T-helper 17 cell (primary cell): Measurements from ENCODE around the gene SIAH2. TPM values are rescaled to one million over a fixed set of nuclear protein-coding genes. Genes with fewer than 3 reads are reported as not detected.

Experiments
- ATAC-seq: fragments of 150-1000 bp; cut with Tn5 transposase; 2 replicates; pipeline ENCODE4 v1.10.0; 2021; ENCODE audit warnings: mild to moderate bottlenecking, moderate library complexity
- DNase-seq, 3 donors: peaks; one replicate each; pipeline versions ENCODE4 v3.0.0 to v3.0.0-alpha.2; 2020 to 2021
- H3K9me3 ChIP-seq: one replicate; pipeline ENCODE4 v1.7.0; 2013; ENCODE audit warnings: low read length, mild to moderate bottlenecking; ENCODE audit not compliant: control insufficient read depth, poor library complexity, severe bottlenecking
- H3K27ac Mint-ChIP-seq: one replicate; pipeline ENCODE4 v1.8.0; 2022; ENCODE audit warnings: mild to moderate bottlenecking, moderate library complexity, mixed read lengths
- H3K27me3 Mint-ChIP-seq: one replicate; pipeline ENCODE4 v1.8.0; 2022; ENCODE audit warnings: mixed read lengths
- H3K36me3 Mint-ChIP-seq: one replicate; pipeline ENCODE4 v1.8.0; 2022; ENCODE audit warnings: low read depth, mixed read lengths
- H3K4me1 Mint-ChIP-seq: one replicate; pipeline ENCODE4 v1.8.0; 2022; ENCODE audit warnings: mild to moderate bottlenecking, mixed read lengths
- H3K4me3 Mint-ChIP-seq: one replicate; pipeline ENCODE4 v1.8.0; 2022; ENCODE audit warnings: mild to moderate bottlenecking, moderate library complexity, mixed read lengths
- total RNA-seq, 4 donors: library from RNA in 2 of 4; stranded (reverse) in 2 of 4; gene quantifications; one replicate each; pipeline ENCODE4 v1.2.3 and lab custom pipeline; 2022 to 2026

Gene SIAH2
- total RNA-seq, 2 donors from 2014 or later = 44.2 to 70.9 TPM

GRCh38 chr3:150741497-150742140, 21.4 kb downstream of the SIAH2 start:
- Mint-ChIP-seq H3K36me3 (peaks cover 2% of the 10 kb centered on the region), H3K27me3 (no peaks in the 10 kb centered on the region), H3K4me1 (peaks cover 49% of the 10 kb centered on the region), H3K4me3 (no peak overlapping the region), H3K27ac (peak overlapping the region; percentile 90)
- DNase-seq = no peak
- no peaks in the 10 kb centered on the region for H3K9me3 ChIP-seq
- no peak for ATAC-seq

- Mint-ChIP-seq H3K36me3 (peaks cover 2% of the 10 kb centered on the region), H3K4me1 (peaks cover 47% of the 10 kb centered on the region), H3K27ac (peak overlapping the region; percentile 90), H3K27me3 (no peaks in the 10 kb centered on the region), H3K4me3 (peak overlapping the region; percentile 31)
- H3K9me3 ChIP-seq = no peaks in the 10 kb centered on the region
- DNase-seq (no peak), ATAC-seq (no peak)
These were observed 22.1 kb downstream of the SIAH2 start for GRCh38 chr3:150740733-150741496.

- peaks cover 45% of the 10 kb centered on the region for H3K4me1 Mint-ChIP-seq
- H3K9me3 ChIP-seq = no peaks in the 10 kb centered on the region
- no peaks in the 10 kb centered on the region for H3K27me3 Mint-ChIP-seq
- ATAC-seq = peak; percentile 52
- peak overlapping the region; percentile 90 for H3K27ac Mint-ChIP-seq
- peaks cover 4% of the 10 kb centered on the region for H3K36me3 Mint-ChIP-seq
- no peak for DNase-seq
- H3K4me3 Mint-ChIP-seq = peak overlapping the region; percentile 31
These were observed 22.9 kb downstream of the SIAH2 start for GRCh38 chr3:150739877-150740645.

GRCh38 chr3:150739200-150739863, 23.6 kb downstream of the SIAH2 start:
- H3K9me3 ChIP-seq = no peaks in the 10 kb centered on the region
- DNase-seq (no peak), ATAC-seq (peak; percentile 35)
- H3K27me3 Mint-ChIP-seq = no peaks in the 10 kb centered on the region
- peak overlapping the region; percentile 90 for H3K27ac Mint-ChIP-seq
- peaks cover 6% of the 10 kb centered on the region for H3K36me3 Mint-ChIP-seq
- H3K4me3 Mint-ChIP-seq = no peak overlapping the region
- H3K4me1 Mint-ChIP-seq = peaks cover 39% of the 10 kb centered on the region

- Mint-ChIP-seq H3K4me1 (peaks cover 37% of the 10 kb centered on the region), H3K36me3 (peaks cover 6% of the 10 kb centered on the region), H3K4me3 (no peak overlapping the region), H3K27me3 (no peaks in the 10 kb centered on the region), H3K27ac (no peak overlapping the region)
- no peak for DNase-seq
- ATAC-seq = no peak
- H3K9me3 ChIP-seq = no peaks in the 10 kb centered on the region
These were observed 24.3 kb downstream of the SIAH2 start for GRCh38 chr3:150738688-150739087.

- Mint-ChIP-seq H3K27me3 (no peaks in the 10 kb centered on the region), H3K27ac (peak overlapping the region; percentile 29), H3K36me3 (peaks cover 6% of the 10 kb centered on the region), H3K4me3 (no peak overlapping the region), H3K4me1 (peaks cover 35% of the 10 kb centered on the region)
- no peak for DNase-seq
- ATAC-seq = no peak
- H3K9me3 ChIP-seq = no peaks in the 10 kb centered on the region
These were observed 24.9 kb downstream of the SIAH2 start for GRCh38 chr3:150737874-150738679.

GRCh38 chr3:150736903-150737832, 25.8 kb downstream of the SIAH2 start:
- H3K4me1 Mint-ChIP-seq = peaks cover 29% of the 10 kb centered on the region
- peaks cover 6% of the 10 kb centered on the region for H3K36me3 Mint-ChIP-seq
- DNase-seq (no peak), ATAC-seq (peak; percentile 50)
- no peak overlapping the region for H3K4me3 Mint-ChIP-seq
- no peaks in the 10 kb centered on the region for H3K9me3 ChIP-seq
- H3K27me3 Mint-ChIP-seq = no peaks in the 10 kb centered on the region
- H3K27ac Mint-ChIP-seq = peak overlapping the region; percentile 81

- Mint-ChIP-seq H3K4me1 (peaks cover 29% of the 10 kb centered on the region), H3K36me3 (peaks cover 6% of the 10 kb centered on the region), H3K27me3 (no peaks in the 10 kb centered on the region), H3K4me3 (no peak overlapping the region), H3K27ac (peak overlapping the region; percentile 81)
- no peak for DNase-seq
- ATAC-seq = no peak
- no peaks in the 10 kb centered on the region for H3K9me3 ChIP-seq
These were observed 26.7 kb downstream of the SIAH2 start for GRCh38 chr3:150736316-150736719.

GRCh38 chr3:150734795-150735119, 28.2 kb downstream of the SIAH2 start:
- DNase-seq (no peak), ATAC-seq (no peak)
- Mint-ChIP-seq H3K27me3 (no peaks in the 10 kb centered on the region), H3K27ac (no peak overlapping the region), H3K36me3 (peaks cover 5% of the 10 kb centered on the region), H3K4me3 (no peak overlapping the region), H3K4me1 (peaks cover 18% of the 10 kb centered on the region)
- H3K9me3 ChIP-seq = no peaks in the 10 kb centered on the region

GRCh38 chr3:150733936-150734794, 28.8 kb downstream of the SIAH2 start:
- no peaks in the 10 kb centered on the region for H3K9me3 ChIP-seq
- no peak for DNase-seq
- no peaks in the 10 kb centered on the region for H3K27me3 Mint-ChIP-seq
- no peak overlapping the region for H3K4me3 Mint-ChIP-seq
- H3K27ac Mint-ChIP-seq = peak overlapping the region; percentile 37
- H3K36me3 Mint-ChIP-seq = peaks cover 5% of the 10 kb centered on the region
- ATAC-seq = no peak
- H3K4me1 Mint-ChIP-seq = peaks cover 14% of the 10 kb centered on the region

- H3K27ac Mint-ChIP-seq = peak overlapping the region; percentile 37
- DNase-seq = no peak
- no peak for ATAC-seq
- H3K36me3 Mint-ChIP-seq = peaks cover 5% of the 10 kb centered on the region
- H3K27me3 Mint-ChIP-seq = no peaks in the 10 kb centered on the region
- no peaks in the 10 kb centered on the region for H3K9me3 ChIP-seq
- H3K4me1 Mint-ChIP-seq = peaks cover 14% of the 10 kb centered on the region
- no peak overlapping the region for H3K4me3 Mint-ChIP-seq
These were observed 29.5 kb downstream of the SIAH2 start for GRCh38 chr3:150733373-150733935.
